ENCODE results near the gene LRMDA. TPM values are rescaled to one million over a fixed set of nuclear protein-coding genes. Genes with fewer than 3 reads are reported as not detected.

LRMDA gene
- total RNA-seq, 1 donor from 2014 or later, result 19.4 TPM

DNA sequence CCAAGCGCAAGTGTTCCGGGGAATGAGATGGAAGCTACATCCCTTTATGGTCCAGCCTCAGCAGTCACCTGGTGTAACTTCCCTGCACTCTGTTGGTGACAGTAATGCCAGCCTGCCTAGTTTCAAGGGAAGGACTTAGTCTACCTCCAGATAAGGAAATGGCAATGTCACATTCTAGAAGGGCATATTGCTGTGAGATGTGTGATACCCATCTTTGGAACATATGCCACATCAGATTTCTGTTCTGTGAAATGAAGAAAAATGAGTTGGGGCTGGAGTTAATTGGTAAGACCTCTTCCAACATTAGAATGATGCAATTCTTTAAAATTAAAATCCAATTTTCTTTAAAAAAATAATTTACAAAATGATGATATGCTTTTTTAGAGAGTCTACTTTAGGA, 212.0 kb downstream of the LRMDA start:
- Mint-ChIP-seq H3K4me3 (ENCODE audit: unreplicated experiment) (no peak overlapping the region), H3K4me1 (ENCODE audit: unreplicated experiment) (peaks cover 5% of the 10 kb centered on the region), H3K27me3 (ENCODE audit: unreplicated experiment) (no peaks in the 10 kb centered on the region)

DNA sequence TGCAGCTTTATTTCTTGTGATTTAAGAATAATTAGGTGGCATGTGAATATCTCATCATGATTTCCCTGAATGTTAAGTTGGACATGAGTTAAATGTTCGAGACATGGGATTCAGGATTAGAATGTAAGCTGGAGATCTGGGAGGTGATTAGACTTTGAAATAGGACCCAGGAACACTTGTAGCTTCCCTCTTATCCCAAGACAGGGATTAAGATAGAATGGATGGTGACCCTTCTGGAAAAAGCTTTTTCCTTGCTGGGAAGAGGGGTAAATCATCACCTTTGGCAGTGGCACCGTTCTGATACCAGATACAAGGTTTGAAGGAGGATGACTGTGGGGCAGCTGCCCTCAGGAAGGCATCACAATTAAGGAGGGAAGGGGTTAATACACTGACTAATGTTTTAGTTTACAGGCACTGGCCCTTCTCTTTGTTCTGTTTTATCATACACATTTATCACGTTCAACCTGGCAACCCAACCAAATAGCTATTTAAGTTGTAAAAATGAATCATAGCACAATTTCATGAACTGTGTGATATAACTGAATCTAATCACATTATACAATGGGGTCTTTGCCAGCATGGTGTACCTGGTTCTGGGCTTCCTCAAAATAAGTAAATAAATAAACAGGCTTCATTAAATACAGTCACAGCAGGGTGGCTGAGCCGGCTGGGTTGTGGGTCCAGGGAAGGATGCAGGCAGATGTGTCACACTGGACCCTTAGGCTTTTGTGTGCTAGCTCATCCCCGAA, 212.7 kb downstream of the LRMDA start:
- H3K9me3 Mint-ChIP-seq (ENCODE audit: unreplicated experiment), result no peaks in the 10 kb centered on the region
- TF ChIP-seq, protein P1, sequence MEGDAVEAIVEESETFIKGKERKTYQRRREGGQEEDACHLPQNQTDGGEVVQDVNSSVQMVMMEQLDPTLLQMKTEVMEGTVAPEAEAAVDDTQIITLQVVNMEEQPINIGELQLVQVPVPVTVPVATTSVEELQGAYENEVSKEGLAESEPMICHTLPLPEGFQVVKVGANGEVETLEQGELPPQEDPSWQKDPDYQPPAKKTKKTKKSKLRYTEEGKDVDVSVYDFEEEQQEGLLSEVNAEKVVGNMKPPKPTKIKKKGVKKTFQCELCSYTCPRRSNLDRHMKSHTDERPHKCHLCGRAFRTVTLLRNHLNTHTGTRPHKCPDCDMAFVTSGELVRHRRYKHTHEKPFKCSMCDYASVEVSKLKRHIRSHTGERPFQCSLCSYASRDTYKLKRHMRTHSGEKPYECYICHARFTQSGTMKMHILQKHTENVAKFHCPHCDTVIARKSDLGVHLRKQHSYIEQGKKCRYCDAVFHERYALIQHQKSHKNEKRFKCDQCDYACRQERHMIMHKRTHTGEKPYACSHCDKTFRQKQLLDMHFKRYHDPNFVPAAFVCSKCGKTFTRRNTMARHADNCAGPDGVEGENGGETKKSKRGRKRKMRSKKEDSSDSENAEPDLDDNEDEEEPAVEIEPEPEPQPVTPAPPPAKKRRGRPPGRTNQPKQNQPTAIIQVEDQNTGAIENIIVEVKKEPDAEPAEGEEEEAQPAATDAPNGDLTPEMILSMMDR (IDR thresholded peaks at IDR 0.05; ENCODE audit: unreplicated experiment), result no peak
- no peak overlapping the region for H3K27ac Mint-ChIP-seq (ENCODE audit: unreplicated experiment)
- DNase-seq (ENCODE audit: low spot score), result no peak
- H3K4me1 Mint-ChIP-seq (ENCODE audit: unreplicated experiment), result peaks cover 5% of the 10 kb centered on the region
- H3K27me3 Mint-ChIP-seq (ENCODE audit: unreplicated experiment), result no peaks in the 10 kb centered on the region
- H3K36me3 Mint-ChIP-seq (ENCODE audit: low read depth, unreplicated experiment), result peaks cover 4% of the 10 kb centered on the region
- no peak overlapping the region for H3K4me3 Mint-ChIP-seq (ENCODE audit: unreplicated experiment)

More for the DNA sequence above, 212.0 kb downstream of the LRMDA start:
- H3K36me3 Mint-ChIP-seq (ENCODE audit: low read depth, unreplicated experiment), result peaks cover 4% of the 10 kb centered on the region
- no peaks in the 10 kb centered on the region for H3K9me3 Mint-ChIP-seq (ENCODE audit: unreplicated experiment)
- TF ChIP-seq, protein P1 (IDR thresholded peaks at IDR 0.05; ENCODE audit: unreplicated experiment), result no peak
- DNase-seq (ENCODE audit: low spot score), result no peak
- H3K27ac Mint-ChIP-seq (ENCODE audit: unreplicated experiment), result no peak overlapping the region

GRCh38 chr10:75645704-75646103, 214.3 kb downstream of the LRMDA start:
- no peak overlapping the region for H3K4me3 Mint-ChIP-seq (ENCODE audit: unreplicated experiment)
- H3K36me3 Mint-ChIP-seq (ENCODE audit: low read depth, unreplicated experiment), result peaks cover 4% of the 10 kb centered on the region
- H3K9me3 Mint-ChIP-seq (ENCODE audit: unreplicated experiment), result no peaks in the 10 kb centered on the region
- H3K4me1 Mint-ChIP-seq (ENCODE audit: unreplicated experiment), result peaks cover 5% of the 10 kb centered on the region
- H3K27me3 Mint-ChIP-seq (ENCODE audit: unreplicated experiment), result no peaks in the 10 kb centered on the region
- TF ChIP-seq, protein P1 (IDR thresholded peaks at IDR 0.05; ENCODE audit: unreplicated experiment), result no peak
- DNase-seq (ENCODE audit: low spot score), result no peak
- H3K27ac Mint-ChIP-seq (ENCODE audit: unreplicated experiment), result no peak overlapping the region

DNA sequence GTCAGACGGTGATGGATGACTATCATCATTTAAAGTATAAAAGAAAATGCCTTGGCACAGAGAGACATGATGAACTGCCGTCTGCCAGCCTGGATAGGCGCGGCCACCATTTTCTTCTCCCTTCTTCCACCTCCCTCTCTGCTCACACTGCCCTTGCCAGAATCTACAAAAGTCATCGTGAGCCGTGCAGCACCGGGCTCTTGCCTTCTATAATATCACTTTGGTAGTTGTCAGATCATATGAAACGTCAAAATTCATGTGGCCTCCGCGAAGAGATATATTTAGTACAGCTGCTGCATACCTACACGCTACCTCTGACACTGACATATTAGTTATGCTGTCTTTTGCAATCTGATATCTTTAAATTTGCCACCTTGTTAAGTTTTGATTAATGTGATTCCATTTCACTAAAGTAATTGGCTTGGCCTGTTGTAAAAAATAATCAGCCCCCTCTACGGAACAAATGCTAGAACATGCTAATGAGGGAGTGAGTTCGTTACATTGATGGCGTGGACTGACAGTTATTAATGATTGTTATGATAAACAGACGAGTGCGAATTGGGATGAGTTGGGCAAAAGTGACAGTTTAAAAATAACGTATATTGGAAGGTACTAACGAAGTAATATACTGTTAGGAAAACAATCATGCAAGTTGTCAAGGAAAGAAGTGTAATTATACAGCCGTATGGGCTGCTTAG, 214.9 kb downstream of the LRMDA start:
- no peaks in the 10 kb centered on the region for H3K27me3 Mint-ChIP-seq (ENCODE audit: unreplicated experiment)
- no peak for DNase-seq (ENCODE audit: low spot score)
- no peaks in the 10 kb centered on the region for H3K9me3 Mint-ChIP-seq (ENCODE audit: unreplicated experiment)
- H3K27ac Mint-ChIP-seq (ENCODE audit: unreplicated experiment), result no peak overlapping the region
- TF ChIP-seq, protein P1 (IDR thresholded peaks at IDR 0.05; ENCODE audit: unreplicated experiment), result no peak
- H3K36me3 Mint-ChIP-seq (ENCODE audit: low read depth, unreplicated experiment), result peaks cover 4% of the 10 kb centered on the region
- H3K4me3 Mint-ChIP-seq (ENCODE audit: unreplicated experiment), result no peak overlapping the region
- peaks cover 5% of the 10 kb centered on the region for H3K4me1 Mint-ChIP-seq (ENCODE audit: unreplicated experiment)

DNA sequence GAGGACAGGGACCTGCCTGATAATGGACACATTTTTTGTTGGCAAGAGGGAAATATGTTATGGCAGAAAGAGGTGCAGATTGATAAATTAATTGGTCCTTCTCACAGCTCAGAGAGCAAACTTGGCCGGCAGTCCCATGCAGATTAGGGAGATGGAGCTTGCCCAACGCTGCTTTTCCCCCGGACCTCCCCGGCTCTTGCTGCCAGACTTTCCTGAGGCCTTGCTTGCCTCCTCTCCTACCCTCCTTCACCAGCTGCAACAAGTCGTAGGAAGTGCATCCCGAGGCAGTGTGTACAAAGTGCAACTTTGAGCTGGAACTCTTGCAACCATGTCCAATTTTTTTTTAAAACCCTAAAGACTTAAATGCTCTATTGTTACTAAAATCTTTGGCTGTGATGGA, 215.5 kb downstream of the LRMDA start:
- H3K27me3 Mint-ChIP-seq (ENCODE audit: unreplicated experiment), result no peaks in the 10 kb centered on the region
- TF ChIP-seq, protein P1 (IDR thresholded peaks at IDR 0.05; ENCODE audit: unreplicated experiment), result no peak
- no peak overlapping the region for H3K27ac Mint-ChIP-seq (ENCODE audit: unreplicated experiment)
- no peak overlapping the region for H3K4me3 Mint-ChIP-seq (ENCODE audit: unreplicated experiment)
- DNase-seq (ENCODE audit: low spot score), result no peak
- H3K4me1 Mint-ChIP-seq (ENCODE audit: unreplicated experiment), result peaks cover 5% of the 10 kb centered on the region
- H3K9me3 Mint-ChIP-seq (ENCODE audit: unreplicated experiment), result no peaks in the 10 kb centered on the region
- peaks cover 4% of the 10 kb centered on the region for H3K36me3 Mint-ChIP-seq (ENCODE audit: low read depth, unreplicated experiment)
